Lower leg skin (tissue), 3 donors: ENCODE results near the gene MEI1.

Experiments
- POLR2A ChIP-seq, 2 donors: fragments of 450-650 bp; IDR thresholded peaks; one replicate each; pipeline ENCODE4 v1.6.1; 2016 to 2017; ENCODE audit warnings: antibody characterized with exemption in 2 of 2, mild to moderate bottlenecking in 1 of 2, moderate library complexity in 1 of 2
- TF ChIP-seq, protein P1 (sequence below), 3 donors: fragments of 450-650 bp; IDR thresholded peaks; one replicate each; pipeline ENCODE4 v1.5.1; 2016; ENCODE audit warnings: antibody characterized with exemption in 3 of 3, mild to moderate bottlenecking in 3 of 3, moderate library complexity in 2 of 3

DNA sequence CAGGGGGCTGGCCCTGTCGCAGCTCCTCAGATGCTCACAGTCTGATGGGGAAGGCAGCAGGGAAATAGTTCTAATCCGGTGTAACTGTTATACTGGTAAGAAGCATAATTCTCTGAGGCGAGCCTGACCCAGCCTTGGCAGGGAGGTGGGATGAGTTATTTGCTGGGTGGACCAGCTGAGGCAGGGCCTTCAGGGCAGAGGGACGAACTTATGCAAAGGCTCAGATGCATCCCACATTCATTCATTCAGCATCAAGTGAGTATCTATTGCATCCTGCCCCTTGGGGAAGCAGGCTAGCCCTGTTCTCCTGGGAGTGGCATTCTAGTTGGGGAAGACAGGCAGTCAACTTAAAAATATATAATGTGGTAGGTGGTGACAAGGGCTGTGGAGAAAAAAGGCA is 120.0 kb downstream of the MEI1 start:
- TF ChIP-seq, protein P1, sequence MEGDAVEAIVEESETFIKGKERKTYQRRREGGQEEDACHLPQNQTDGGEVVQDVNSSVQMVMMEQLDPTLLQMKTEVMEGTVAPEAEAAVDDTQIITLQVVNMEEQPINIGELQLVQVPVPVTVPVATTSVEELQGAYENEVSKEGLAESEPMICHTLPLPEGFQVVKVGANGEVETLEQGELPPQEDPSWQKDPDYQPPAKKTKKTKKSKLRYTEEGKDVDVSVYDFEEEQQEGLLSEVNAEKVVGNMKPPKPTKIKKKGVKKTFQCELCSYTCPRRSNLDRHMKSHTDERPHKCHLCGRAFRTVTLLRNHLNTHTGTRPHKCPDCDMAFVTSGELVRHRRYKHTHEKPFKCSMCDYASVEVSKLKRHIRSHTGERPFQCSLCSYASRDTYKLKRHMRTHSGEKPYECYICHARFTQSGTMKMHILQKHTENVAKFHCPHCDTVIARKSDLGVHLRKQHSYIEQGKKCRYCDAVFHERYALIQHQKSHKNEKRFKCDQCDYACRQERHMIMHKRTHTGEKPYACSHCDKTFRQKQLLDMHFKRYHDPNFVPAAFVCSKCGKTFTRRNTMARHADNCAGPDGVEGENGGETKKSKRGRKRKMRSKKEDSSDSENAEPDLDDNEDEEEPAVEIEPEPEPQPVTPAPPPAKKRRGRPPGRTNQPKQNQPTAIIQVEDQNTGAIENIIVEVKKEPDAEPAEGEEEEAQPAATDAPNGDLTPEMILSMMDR (IDR thresholded peaks at IDR 0.05) = no peak
- TF ChIP-seq POLR2A (IDR thresholded peaks at IDR 0.05) = no peak
